Right renal pelvis (tissue), 4 donors: Measurements from ENCODE around the gene KRT1. TPM values are rescaled to one million over a fixed set of nuclear protein-coding genes. Genes with fewer than 3 reads are reported as not detected.
"Not testable (repeated sequence)": the region's sequence is repeated elsewhere in the genome, so short reads cannot be mapped to it uniquely, and the experiment has no call there.

ENCODE experiments used
- DNase-seq, 4 donors: peaks; one replicate each; pipeline ENCODE4 v3.0.0-alpha.2; 2013; ENCODE audit warnings: low read depth in 4 of 4, low spot score in 3 of 4, missing footprints in 1 of 4
- polyA plus RNA-seq, 4 donors: library from polyadenylated mRNA; unstranded; fragments of 120-200 nt; gene quantifications; one replicate each; pipeline ENCODE4 v1.2.1, GENCODE V29; 2013; ENCODE audit not compliant: insufficient read length in 4 of 4

KRT1 gene
- polyA plus RNA-seq, 4 donors: 0.07 to 0.43 (median 0.29) TPM

- DNase-seq: no peak
Observed at GRCh38 chr12:52683575-52684300, 3.5 kb upstream of the KRT1 start.

GRCh38 chr12:52682938-52683574 is 2.8 kb upstream of the KRT1 start:
- no peak for DNase-seq

GRCh38 chr12:52682381-52682660 is 2.1 kb upstream of the KRT1 start:
- no peak for DNase-seq

- no peak for DNase-seq
Observed at GRCh38 chr12:52681526-52682380, 1.5 kb upstream of the KRT1 start.

GRCh38 chr12:52679875-52680274 is 332 bp downstream of the KRT1 start:
- DNase-seq: no peak

GRCh38 chr12:52677671-52678070 is 2.5 kb downstream of the KRT1 start:
- DNase-seq: no peak

GRCh38 chr12:52677126-52677525 is 3.1 kb downstream of the KRT1 start:
- DNase-seq: no peak

GRCh38 chr12:52676163-52676562 is 4.0 kb downstream of the KRT1 start:
- no peak for DNase-seq

- DNase-seq: no peak
Observed at GRCh38 chr12:52675301-52675701, 4.9 kb downstream of the KRT1 start.

GRCh38 chr12:52674433-52674775 is 5.8 kb downstream of the KRT1 start:
- no peak for DNase-seq

- DNase-seq: no peak
Observed at GRCh38 chr12:52673713-52674432, 6.3 kb downstream of the KRT1 start.

- DNase-seq: no peak
Observed at GRCh38 chr12:52673217-52673616, 7.0 kb downstream of the KRT1 start.

- DNase-seq: no peak
Observed at GRCh38 chr12:52672321-52672933, 7.8 kb downstream of the KRT1 start.

- DNase-seq: no peak
Observed at GRCh38 chr12:52670961-52671360, 9.2 kb downstream of the KRT1 start.

- DNase-seq: no peak
Observed at GRCh38 chr12:52670506-52670905, 9.7 kb downstream of the KRT1 start.

- DNase-seq: not testable (repeated sequence)
Observed at GRCh38 chr12:52669941-52670340, 10.3 kb downstream of the KRT1 start.

- DNase-seq: no peak
Observed at GRCh38 chr12:52669426-52669825, 10.8 kb downstream of the KRT1 start.

GRCh38 chr12:52667931-52668330 is 12.3 kb downstream of the KRT1 start:
- no peak for DNase-seq

- no peak for DNase-seq
Observed at GRCh38 chr12:52667509-52667908, 12.7 kb downstream of the KRT1 start.

- DNase-seq: no peak
Observed at GRCh38 chr12:52666471-52666870, 13.7 kb downstream of the KRT1 start.

- DNase-seq: no peak
Observed at GRCh38 chr12:52663420-52663819, 16.8 kb downstream of the KRT1 start.
